Muscle of arm (tissue), 14 donors: Measurements from ENCODE around the gene XRCC4. TPM values are rescaled to one million over a fixed set of nuclear protein-coding genes. Genes with fewer than 3 reads are reported as not detected.
"Not testable (repeated sequence)": the region's sequence is repeated elsewhere in the genome, so short reads cannot be mapped to it uniquely, and the experiment has no call there.

ENCODE experiments used
- DNase-seq: peaks from one replicate; pipeline ENCODE4 v3.0.0-alpha.2; 2013
- long read RNA-seq, 11 donors: transcript quantifications; one replicate each; lab custom pipeline, GENCODE V29; 2026
- polyA plus RNA-seq, 12 donors: library from polyadenylated mRNA; unstranded; fragments of 120-200 nt; gene quantifications; one replicate each; pipeline ENCODE4 v1.2.1, GENCODE V29; 2013; ENCODE audit not compliant: insufficient read length in 12 of 12

Gene XRCC4
- 1 to 10 TPM in 10 of 12 donors, not detected in 2; 5.0 to 9.3 (median 6.8) TPM for polyA plus RNA-seq
- long read RNA-seq, donor 1, partial matches to known transcripts = 0 of 2 reads
- long read RNA-seq, donor 1, other reads (novel, unspliced or antisense) = 0 of 2 reads
- long read RNA-seq, donor 2, partial matches to known transcripts = 7 of 9 reads
- long read RNA-seq, donor 2, other reads (novel, unspliced or antisense) = 0 of 9 reads
- long read RNA-seq, donor 3, partial matches to known transcripts = 0 of 2 reads
- long read RNA-seq, donor 3, other reads (novel, unspliced or antisense) = 0 of 2 reads
- long read RNA-seq, donor 4, partial matches to known transcripts = 0 of 2 reads
- long read RNA-seq, donor 4, other reads (novel, unspliced or antisense) = 0 of 2 reads
- long read RNA-seq, donor 5, partial matches to known transcripts = 0 of 2 reads
- long read RNA-seq, donor 5, other reads (novel, unspliced or antisense) = 0 of 2 reads
- long read RNA-seq, donor 6, partial matches to known transcripts = 0 of 1 reads
- long read RNA-seq, donor 6, other reads (novel, unspliced or antisense) = 0 of 1 reads
- long read RNA-seq, donor 7, partial matches to known transcripts = 0 of 1 reads
- long read RNA-seq, donor 7, other reads (novel, unspliced or antisense) = 0 of 1 reads
- long read RNA-seq, donor 8, partial matches to known transcripts = 0 of 3 reads
- long read RNA-seq, donor 8, other reads (novel, unspliced or antisense) = 0 of 3 reads
- long read RNA-seq, donor 9, partial matches to known transcripts = 0 of 1 reads
- long read RNA-seq, donor 9, other reads (novel, unspliced or antisense) = 0 of 1 reads
- long read RNA-seq, donor 10, partial matches to known transcripts = 0 of 1 reads
- long read RNA-seq, donor 10, other reads (novel, unspliced or antisense) = 0 of 1 reads
- long read RNA-seq, donor 11, partial matches to known transcripts = 0 of 2 reads
- long read RNA-seq, donor 11, other reads (novel, unspliced or antisense) = 0 of 2 reads

DNA sequence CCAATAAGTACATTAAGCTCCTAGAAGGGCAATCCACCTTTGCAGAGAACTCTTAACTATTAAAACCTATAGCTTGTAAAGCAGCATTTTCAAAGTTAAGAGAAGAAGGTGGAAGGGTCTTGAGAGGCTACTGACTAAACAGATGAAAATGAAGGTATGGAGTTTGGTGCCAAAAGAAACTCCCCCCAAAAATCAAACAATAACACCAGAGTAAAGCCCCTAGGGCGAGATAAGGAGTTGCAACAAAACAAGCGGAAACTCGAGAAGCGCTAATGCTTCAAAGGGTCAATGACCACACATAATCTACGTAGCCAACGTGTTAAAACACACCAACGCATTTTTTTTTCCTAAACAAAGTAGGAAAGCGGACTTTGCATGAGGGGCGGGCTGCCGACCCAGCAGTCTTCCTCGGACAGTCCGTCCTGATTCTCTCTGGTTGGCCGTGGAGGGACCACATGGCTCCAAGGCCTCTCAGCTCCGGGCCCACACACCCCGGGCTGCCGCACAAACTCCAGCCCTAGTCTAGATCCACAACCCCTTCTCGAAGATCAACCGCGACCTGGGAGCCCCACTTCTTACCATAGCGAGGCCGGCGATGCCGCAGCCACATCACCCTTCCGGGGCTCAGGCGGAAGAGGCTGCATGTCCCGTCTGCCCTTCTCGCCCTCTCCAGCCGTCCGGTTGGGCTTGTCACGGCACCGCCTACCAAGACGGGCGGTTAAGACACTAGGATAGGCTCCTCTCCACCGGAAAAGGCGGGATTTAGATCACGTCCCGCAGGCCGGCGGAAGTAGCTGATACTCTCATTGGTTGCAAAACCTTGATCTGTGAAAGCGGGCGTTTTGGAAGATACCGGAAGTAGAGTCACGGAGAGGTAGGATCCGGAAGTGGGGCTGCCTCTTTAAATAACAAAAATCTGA lies at the start of gene XRCC4, which contains the start of gene TMEM167A:
TSS of gene XRCC4 (plus strand) at position 806 of the 920 bp plus-strand sequence. CDS start 27,373 bp downstream, outside the sequence.
TSS of gene TMEM167A (minus strand) at position 653 of the 920 bp plus-strand sequence. CDS start at position 582, 71 bp downstream.
- peak; percentile 97 for DNase-seq

DNA sequence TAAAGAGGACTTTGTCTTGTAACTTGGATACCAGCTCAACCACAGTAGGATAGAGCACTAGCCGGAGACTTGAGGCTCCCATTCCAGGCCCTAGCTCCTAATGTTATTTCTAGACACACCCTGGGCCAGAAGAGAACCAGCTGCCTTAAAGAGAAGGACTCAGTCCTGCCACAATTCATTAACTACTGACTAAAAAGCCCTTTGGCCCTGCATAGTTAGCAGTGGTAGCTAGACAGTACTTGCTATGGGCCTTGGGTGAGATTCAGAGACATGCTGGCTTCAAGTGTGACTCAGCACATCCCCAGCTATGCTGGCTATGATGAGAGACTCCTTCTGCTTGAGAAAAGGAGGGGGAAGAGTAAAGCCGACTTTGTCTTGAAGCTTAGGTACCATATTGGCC lies 47.4 kb upstream of the XRCC4 start:
- no peak for DNase-seq

DNA sequence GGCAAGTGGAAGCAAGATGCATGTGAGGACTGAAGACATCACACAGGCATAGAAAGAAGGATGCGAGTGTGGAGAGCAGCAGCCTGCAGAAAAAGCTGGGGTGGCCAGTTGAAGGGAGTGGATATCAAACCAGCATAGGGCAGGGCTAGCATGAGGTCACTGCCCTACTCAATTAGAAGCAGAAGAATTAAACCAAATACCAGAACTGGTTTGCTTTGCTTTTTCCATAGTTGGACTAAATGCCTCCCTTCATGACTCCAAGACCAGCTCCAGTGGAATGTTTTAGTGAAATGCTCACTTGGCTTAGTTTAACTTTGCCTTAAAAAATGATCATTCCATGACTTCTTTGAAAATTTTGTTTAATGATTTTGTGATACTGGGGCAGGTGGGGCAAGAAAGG lies 46.0 kb upstream of the XRCC4 start:
- DNase-seq = no peak

DNA sequence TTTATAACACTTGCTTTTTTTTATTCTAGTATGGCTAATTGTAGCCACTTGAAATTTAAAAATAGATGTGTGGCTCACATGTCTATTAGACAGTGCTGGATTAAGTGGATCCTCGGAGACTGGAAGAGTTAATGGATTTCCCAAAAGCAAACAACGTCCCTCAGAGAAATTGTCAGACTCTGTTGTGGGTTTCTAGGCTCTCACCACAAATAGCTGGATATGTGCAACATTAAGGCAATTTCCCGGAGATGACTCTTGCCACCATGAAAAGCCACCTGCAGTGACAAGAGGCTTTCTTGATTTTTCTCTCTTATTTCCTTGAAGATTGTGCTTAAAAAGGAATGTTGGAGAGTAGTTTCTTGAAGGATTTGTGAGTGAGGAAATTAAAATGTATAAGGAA lies 43.3 kb upstream of the XRCC4 start:
- DNase-seq = no peak

DNA sequence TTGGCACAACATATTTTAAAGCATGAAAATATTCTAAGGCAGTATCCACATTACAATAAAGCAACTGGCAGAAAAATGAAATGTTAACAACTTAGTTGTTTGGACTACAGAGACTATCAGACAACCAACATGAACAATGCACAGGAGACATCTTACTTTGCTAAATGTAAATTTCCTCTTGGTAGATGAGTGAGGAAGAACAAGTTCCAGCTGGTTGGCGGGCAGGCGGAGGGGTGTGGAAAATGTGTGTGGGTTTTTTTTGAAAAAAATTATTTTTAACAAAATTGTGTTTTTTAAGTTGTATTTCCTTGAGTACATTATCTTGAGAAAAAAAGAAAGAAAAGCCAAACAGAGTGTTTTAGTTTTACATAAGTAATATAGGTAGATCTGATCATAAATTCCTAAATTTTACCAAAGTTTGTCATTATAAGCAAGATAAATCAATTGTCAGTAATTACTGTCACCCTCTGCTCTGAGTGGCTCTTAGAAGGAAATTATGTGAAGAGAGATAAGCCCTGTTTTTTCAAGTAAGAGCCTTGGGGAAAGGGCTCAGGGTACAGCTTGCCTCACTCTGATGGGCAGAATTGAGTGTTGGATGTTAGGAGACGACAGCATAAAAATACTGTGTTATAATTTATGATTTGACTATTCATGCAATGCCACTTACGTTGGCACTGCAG lies 42.7 kb upstream of the XRCC4 start:
- no peak for DNase-seq

DNA sequence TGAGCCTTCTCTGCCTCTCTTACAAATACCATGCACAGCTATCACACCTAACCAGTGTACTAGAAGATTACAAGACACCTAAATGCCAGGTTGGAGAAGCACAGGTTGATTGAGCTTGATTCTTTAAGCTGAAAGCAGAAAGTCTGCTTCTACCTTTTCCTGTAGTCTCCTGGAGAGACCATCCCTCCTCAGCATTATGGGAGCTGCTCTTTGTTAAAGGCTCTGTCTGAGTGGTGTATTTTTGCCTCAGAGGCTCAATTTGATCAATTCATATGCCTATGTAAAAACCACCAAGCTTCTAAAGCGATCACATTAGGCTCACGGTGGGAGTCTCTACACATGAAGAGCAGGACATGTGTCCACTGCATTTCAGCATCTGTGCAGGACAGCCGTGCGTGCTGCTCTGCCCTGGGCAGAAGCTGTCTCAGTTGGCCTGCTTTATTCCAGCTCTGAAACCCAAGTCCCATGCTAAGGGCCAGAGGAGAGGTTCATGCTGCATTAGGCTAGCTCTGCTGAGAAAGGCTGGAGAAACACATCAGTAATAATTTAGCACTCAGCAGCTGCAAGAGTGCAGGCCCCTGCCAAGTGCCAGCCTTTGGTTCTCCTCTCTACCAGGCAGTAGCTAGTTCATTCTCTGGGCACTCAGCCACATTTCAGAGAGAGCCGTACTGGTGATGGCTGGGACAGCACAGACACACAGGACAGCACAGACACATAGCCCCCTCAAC lies 41.8 kb upstream of the XRCC4 start:
- DNase-seq = peak; percentile 60

DNA sequence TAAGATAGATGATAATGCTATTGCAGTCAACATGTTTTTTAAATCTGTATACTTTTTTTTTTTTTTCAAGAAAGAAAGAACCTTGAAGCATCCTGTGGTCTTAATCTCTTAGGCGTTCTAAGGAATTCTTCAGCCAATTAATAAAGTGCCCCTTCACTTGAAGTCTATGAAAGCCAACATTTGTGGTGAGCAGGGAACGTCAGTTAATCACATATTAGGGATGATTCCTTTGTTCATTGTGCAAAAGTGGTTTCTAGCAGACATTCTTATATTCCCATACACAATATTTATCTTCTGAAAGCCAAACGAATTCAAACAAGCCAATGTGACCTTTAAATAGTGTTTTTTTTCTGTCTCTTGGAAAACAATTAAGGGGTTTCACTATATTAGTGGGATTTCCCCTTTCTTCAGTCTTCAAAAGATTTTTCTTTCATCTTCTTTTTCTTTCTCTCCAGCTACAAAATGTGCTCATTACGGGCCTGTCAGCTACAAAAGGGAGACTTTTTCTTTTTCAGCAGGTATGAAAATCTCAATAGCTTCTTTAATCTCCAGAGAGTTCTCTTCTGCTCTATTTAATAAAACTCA lies 40.3 kb upstream of the XRCC4 start:
- DNase-seq = no peak

DNA sequence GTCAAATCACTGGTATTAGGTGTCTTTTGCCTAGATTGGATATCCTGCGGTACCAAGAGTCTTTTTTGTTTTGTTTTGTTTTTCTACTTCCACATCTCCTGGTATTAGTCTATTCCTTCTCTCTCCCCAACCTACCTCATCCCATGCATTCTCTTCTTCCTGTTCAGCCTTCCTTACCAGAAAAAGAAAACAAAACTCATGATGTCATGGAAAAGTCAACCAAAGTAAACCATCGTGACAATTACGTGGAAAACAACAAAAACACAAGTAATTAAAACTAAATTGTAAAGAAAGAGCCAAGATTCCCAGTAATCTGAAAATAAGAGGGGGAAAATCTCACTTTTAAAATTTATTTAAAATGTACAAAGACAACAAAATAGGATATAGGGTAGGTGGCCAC lies 38.4 kb upstream of the XRCC4 start:
- DNase-seq = no peak

DNA sequence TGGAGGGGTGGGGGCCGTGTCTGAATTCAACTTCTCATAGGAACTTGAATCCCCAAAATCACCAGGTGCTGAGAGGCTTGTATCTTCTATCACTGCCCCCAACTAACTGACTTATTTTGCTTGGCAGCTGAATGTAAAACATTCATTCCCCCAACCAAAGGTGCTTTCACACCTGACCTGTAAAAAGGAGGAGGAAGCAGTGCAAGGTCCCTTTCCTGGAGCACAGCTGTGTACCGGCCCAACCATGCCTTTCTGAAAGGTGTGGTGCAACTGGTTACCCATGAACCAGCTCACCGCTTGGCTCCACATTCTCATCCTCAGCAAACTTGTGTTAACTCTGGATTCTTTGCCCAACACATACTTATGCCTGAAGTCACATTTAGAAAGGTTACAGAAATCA lies 34.8 kb upstream of the XRCC4 start:
- DNase-seq = no peak

DNA sequence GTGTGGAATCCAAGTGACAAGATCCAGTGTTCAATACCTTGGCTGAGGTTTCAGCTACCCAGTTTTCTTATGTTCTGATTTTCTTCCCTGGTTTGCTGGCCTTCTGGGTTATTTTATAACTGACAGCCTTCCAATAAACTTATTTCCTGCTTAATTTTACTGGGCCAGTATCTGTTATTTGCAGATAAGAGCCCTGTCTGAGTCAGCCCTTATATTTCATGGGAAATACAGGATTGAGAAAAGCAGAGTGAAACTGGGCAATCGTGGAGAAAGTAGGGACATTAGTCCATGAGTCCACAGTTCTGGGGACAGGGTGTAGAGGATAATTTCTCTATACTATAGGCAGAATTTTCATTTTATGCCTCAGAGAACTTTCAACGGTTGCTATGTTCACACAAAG lies 32.4 kb upstream of the XRCC4 start:
- DNase-seq = no peak

DNA sequence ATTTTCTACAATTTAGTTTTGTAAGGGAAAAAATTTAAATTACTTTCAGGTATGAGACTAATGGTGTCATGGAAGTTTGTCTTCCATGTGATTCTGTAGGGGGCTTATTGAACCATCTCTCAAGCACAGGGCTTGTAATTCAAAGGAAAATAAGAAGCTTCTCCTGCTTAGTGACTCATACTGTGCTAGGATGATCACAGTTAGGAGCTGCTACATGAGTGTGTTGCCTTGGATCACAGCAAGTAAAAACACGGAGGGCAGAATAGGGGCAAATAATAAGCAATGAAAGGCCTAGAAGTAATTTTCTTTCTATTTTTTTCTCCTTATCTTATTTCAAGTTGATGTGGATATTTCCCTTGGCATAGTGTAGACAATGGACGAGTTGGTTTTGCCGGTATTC lies 29.1 kb upstream of the XRCC4 start:
- DNase-seq = no peak

DNA sequence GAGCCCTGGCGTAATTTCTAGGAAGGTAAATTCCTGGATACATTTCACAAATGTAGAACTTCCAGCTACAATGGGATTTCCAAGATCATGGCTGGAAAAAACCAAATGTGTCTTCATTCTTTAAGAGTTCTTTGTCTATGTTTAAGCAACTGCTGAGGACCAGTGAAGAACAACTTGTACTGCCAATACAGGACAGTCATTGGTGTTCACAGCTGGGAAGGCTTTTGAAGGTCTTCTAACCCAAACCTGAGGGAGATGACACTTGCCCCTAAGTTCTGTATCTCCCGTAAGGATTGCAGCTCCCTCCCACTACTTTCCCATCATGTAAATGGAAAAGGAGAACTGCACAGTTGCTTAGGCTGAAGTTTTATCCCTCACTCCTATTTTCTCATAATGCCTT lies 28.5 kb upstream of the XRCC4 start:
- DNase-seq = no peak

DNA sequence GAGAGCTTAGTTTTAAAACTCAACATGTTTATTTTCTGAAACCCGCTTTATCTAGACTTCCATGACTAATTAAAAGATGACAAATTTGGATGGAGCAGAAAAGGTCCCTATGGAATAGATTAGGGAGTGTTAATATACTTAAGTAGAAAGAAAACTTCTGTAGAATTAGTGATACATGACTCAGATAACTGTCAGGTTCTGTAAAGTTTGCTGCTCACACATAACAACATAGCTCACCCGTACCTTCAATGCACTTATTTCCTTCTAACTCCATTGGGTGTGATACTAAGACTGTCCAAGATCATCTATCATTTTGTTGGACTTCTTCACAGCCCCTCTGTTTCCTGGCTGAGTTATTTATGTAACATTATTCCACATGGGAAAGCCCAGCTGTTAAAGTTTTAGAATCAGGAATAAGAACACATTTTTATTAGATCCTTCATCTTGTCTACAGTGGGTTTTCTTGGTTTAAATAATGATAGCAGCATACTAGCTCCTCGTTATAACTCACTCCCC lies 27.9 kb upstream of the XRCC4 start:
- DNase-seq = peak; percentile 60

DNA sequence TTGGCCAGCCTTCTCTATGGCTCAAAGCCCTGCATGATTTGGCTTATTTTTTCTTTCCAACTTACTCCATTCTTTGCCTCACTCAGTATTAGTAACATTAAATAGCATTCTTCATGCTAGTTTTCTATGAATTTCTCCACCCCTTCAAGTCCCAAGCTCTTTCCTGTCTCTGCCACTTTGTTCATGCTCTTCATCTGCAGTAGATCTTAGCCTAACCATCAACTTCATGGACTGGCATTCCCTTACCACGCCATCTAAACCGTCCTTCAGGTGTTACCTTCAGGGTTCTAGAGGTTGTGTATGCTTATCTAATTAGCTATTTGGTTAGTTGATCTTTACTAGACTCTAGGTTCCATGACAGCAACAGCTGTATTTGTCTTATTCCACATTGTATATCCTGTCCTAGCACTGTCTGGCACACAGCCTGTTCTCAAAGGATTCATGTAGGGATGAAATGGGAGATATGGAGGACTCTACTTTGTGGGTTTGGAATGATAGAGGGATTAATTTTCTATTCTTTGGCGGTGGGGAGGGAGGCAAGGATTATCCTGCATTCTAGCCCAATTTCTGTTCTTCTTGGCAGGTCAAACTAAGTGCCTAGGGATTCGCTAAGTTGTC lies 26.5 kb upstream of the XRCC4 start:
- DNase-seq = no peak

DNA sequence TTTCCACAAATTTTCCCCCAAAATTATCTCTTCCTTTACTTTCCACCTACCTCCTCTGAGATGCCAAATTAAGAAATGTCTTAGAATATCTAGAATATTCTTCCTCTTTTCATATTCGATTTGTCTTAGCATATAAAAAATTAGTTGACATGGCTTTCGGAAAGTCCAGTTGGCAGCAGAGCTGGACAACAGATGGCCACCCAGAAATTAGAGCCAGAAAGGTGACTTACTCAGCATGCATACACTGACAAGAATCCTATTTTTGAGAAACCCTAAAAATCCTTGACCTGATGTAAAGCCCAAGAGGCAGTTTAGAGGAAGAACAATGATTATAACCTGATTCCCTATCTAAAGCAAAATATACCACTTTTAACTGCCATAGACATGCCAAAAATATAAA lies 22.2 kb upstream of the XRCC4 start:
- DNase-seq = no peak

DNA sequence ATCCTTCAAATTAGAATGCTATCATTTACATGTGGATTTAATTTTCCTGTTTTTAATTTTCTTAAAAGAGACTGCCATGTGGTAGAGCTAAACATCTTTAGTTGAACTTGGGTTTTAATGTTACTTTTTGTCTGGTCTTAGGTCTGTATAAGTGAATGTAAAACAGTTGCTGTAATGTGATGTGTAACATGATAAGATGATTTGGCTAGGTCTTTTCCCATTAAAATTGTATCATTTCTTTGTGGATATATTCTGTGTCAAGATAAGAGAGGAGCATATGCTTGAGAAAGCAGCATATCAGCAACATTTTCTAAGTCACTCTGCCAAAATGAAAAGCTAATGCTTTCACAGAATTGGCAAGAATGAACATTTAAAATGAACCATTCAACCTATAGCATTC lies 18.6 kb upstream of the XRCC4 start:
- DNase-seq = no peak

DNA sequence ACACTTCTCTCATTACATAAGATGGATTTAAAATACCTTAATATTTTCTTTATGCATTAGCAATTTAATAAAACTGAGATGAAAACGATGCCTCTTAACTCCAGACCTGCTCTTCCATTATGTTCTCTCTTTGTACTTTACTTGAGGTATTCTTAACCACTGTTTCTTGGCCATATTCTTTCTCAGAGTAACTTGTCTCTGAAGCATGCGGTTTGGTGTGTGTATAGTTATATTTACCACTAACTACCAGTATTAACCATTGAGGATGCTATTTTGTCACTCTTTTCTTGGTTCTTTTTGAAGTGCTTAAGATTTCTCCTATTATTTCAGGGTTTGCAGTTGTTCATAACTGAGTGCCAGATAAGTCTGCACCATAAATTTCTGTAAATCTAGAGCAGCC lies 18.0 kb upstream of the XRCC4 start:
- DNase-seq = no peak

DNA sequence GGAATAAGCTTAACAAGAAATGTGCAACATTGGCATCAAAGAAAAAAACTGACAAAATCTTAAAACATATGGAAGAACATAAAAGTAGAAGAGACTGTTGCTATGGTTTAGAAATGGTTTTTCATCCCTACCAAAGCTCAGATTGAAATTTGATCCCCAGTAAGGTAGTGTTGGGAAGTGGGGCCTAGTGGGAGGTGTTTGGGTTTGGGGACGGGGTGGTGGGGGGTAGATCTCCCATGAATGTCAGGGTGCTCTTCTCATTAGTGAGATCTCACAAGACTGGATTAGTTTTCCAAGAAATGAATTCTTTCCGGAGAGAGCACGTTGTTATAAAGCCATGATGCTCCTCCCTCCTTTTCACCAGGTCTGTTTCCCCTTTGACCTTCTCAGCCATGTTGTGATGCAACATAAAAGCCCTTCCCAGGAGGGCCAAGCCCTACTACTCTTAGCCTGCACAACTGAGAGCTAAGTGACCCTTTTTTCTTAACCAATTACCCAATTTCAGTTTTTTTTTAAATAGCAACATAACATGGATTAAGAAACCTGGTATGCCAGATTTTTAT lies 10.7 kb upstream of the XRCC4 start:
- DNase-seq = no peak

DNA sequence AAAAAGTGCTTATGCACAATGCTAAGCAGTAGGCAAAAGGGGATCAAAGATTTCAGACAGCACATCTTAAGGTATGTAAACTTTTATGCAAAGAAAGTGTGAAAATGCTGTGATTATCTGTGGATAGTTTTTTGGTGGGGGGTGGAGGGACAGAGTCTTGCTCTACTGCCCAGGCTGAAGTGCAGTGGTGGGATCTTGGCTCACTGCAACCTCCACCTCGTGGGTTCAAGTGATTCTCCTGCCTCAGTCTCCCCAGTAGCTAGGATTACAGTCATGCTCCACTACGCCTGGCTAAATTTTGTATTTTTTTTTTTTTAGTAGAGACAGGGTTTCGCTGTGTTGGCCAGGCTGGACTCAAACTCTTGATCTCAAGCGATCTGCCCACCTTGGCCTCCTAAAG lies 10.0 kb upstream of the XRCC4 start:
- DNase-seq = not testable (repeated sequence)
